Measurements from ENCODE around the gene CELA1.

- TF ChIP-seq CTCF (IDR thresholded peaks at IDR 0.05) = no peak
- no peak for TF ChIP-seq POLR2A (IDR thresholded peaks at IDR 0.05)
Measured at GRCh38 chr12:51330186-51330585, 16.3 kb downstream of the CELA1 start.
